Neural progenitor cell (in vitro differentiated cells): Measurements from ENCODE around the gene CREB3L2. TPM values are rescaled to one million over a fixed set of nuclear protein-coding genes. Genes with fewer than 3 reads are reported as not detected.

Source experiments
- DNase-seq: peaks from one replicate; pipeline ENCODE4 v3.0.0-alpha.2; 2016; ENCODE audit warnings: low spot score
- H2AFZ ChIP-seq: fragments of 200-600 bp; sonication (generic); replicated peaks from 2 replicates; pipeline ENCODE4 v1.6.1; 2016; ENCODE audit warnings: antibody characterized with exemption
- H3F3A ChIP-seq: fragments of 200-600 bp; sonication (generic); 2 replicates; pipeline ENCODE4 v1.6.1; 2016; ENCODE audit warnings: antibody characterized with exemption, low read depth
- H3K27ac ChIP-seq: fragments of 200-600 bp; sonication (generic); 2 replicates; pipeline ENCODE4 v1.5.1; 2016; ENCODE audit warnings: mild to moderate bottlenecking
- H3K27me3 ChIP-seq: fragments of 200-600 bp; sonication (generic); 2 replicates; pipeline ENCODE4 v1.6.1; 2016; ENCODE audit warnings: mild to moderate bottlenecking, moderate library complexity
- H3K36me3 ChIP-seq: fragments of 200-600 bp; sonication (generic); 2 replicates; pipeline ENCODE4 v1.5.1; 2016
- H3K4me1 ChIP-seq: fragments of 200-600 bp; sonication (generic); 2 replicates; pipeline ENCODE4 v1.6.1; 2016; ENCODE audit warnings: mixed run types
- H3K4me2 ChIP-seq: fragments of 200-600 bp; sonication (generic); 2 replicates; pipeline ENCODE4 v1.6.1; 2016
- H3K4me3 ChIP-seq: fragments of 200-600 bp; sonication (generic); 2 replicates; pipeline ENCODE4 v1.5.1; 2016
- H3K79me2 ChIP-seq: fragments of 200-600 bp; sonication (generic); 2 replicates; pipeline ENCODE4 v1.6.1; 2016; ENCODE audit warnings: low read depth
- H3K9ac ChIP-seq: fragments of 200-600 bp; sonication (generic); 2 replicates; pipeline ENCODE4 v1.6.1; 2016
- H3K9me3 ChIP-seq: fragments of 200-600 bp; sonication (generic); 2 replicates; pipeline ENCODE4 v1.5.1; 2016; ENCODE audit warnings: low read depth
- H4K20me1 ChIP-seq: fragments of 200-600 bp; sonication (generic); 2 replicates; pipeline ENCODE4 v1.6.1; 2016; ENCODE audit warnings: low read depth
- H3K27ac Mint-ChIP-seq: 3 replicates; pipeline ENCODE4 v1.8.0; 2021; ENCODE audit warnings: mixed read lengths
- H3K27me3 Mint-ChIP-seq: 2 replicates; pipeline ENCODE4 v1.8.0; 2022; ENCODE audit warnings: low read depth, mild to moderate bottlenecking, inconsistent platforms, moderate library complexity, mixed read lengths; ENCODE audit not compliant: insufficient read depth
- H3K36me3 Mint-ChIP-seq: 3 replicates; pipeline ENCODE4 v1.8.0; 2021; ENCODE audit warnings: mixed read lengths
- H3K4me1 Mint-ChIP-seq: 3 replicates; pipeline ENCODE4 v1.8.0; 2021; ENCODE audit warnings: mixed read lengths
- H3K4me3 Mint-ChIP-seq: 3 replicates; pipeline ENCODE4 v1.8.0; 2021; ENCODE audit warnings: mild to moderate bottlenecking, moderate library complexity, mixed read lengths
- H3K9me3 Mint-ChIP-seq: 3 replicates; pipeline ENCODE4 v1.8.0; 2020; ENCODE audit warnings: mixed read lengths
- CTCF ChIP-seq: fragments of 200-600 bp; sonication (generic); IDR thresholded peaks from 2 replicates; pipeline ENCODE4 v1.5.1; 2017; ENCODE audit warnings: antibody characterized with exemption, mild to moderate bottlenecking
- EZH2 ChIP-seq: fragments of 200-600 bp; sonication (generic); IDR thresholded peaks from 2 replicates; pipeline ENCODE4 v1.6.1; 2017; ENCODE audit warnings: antibody characterized with exemption, mild to moderate bottlenecking, moderate library complexity
- EZH2phosphoT487 ChIP-seq: fragments of 200-600 bp; sonication (generic); IDR thresholded peaks from 2 replicates; pipeline ENCODE4 v1.6.1; 2017; ENCODE audit warnings: antibody characterized with exemption
- total RNA-seq: library from RNA; depleted of rRNA; stranded (reverse); fragments of >200 nt; gene quantifications from 2 replicates; pipeline ENCODE4 v1.2.3, GENCODE V29; 2015; ENCODE audit warnings: low replicate concordance

The CREB3L2 gene
- total RNA-seq, 1 donor from 2014 or later: 9.9 TPM

- Mint-ChIP-seq H3K9me3 (no peaks in the 10 kb centered on the region), H3K4me3 (no peak overlapping the region), H3K36me3 (peaks cover 4% of the 10 kb centered on the region), H3K27ac (peak overlapping the region; percentile 93), H3K27me3 (no peaks in the 10 kb centered on the region), H3K4me1 (peaks cover 65% of the 10 kb centered on the region)
- Histone ChIP-seq H3K4me2 (peak overlapping the region; percentile 45), H3F3A (peaks cover 27% of the 10 kb centered on the region), H4K20me1 (peaks cover 13% of the 10 kb centered on the region), H3K27ac (peak overlapping the region; percentile 11), H2AFZ (no peak overlapping the region), H3K4me1 (peaks cover 33% of the 10 kb centered on the region), H3K27me3 (no peaks in the 10 kb centered on the region), H3K9ac (no peak overlapping the region), H3K79me2 (peaks cover 28% of the 10 kb centered on the region), H3K9me3 (no peaks in the 10 kb centered on the region), H3K36me3 (no peaks in the 10 kb centered on the region), H3K4me3 (no peak overlapping the region)
- peak; percentile 61 for DNase-seq
- no peak for TF ChIP-seq CTCF
- no peak for TF ChIP-seq EZH2
- TF ChIP-seq EZH2phosphoT487: no peak
Observed at GRCh38 chr7:137953665-137954470, 48.0 kb downstream of the CREB3L2 start.

GRCh38 chr7:137953043-137953664 lies 48.7 kb downstream of the CREB3L2 start:
- Histone ChIP-seq H3K4me2 (peak overlapping the region; percentile 45), H2AFZ (no peak overlapping the region), H3K27me3 (no peaks in the 10 kb centered on the region), H3K27ac (peak overlapping the region; percentile 11), H3K9me3 (no peaks in the 10 kb centered on the region), H3F3A (peaks cover 27% of the 10 kb centered on the region), H3K4me3 (no peak overlapping the region), H3K36me3 (no peaks in the 10 kb centered on the region), H3K9ac (no peak overlapping the region), H4K20me1 (peaks cover 13% of the 10 kb centered on the region), H3K4me1 (peaks cover 33% of the 10 kb centered on the region), H3K79me2 (peaks cover 28% of the 10 kb centered on the region)
- Mint-ChIP-seq H3K4me1 (peaks cover 58% of the 10 kb centered on the region), H3K27ac (peak overlapping the region; percentile 93), H3K36me3 (peaks cover 3% of the 10 kb centered on the region), H3K4me3 (peak overlapping the region; percentile 13), H3K9me3 (no peaks in the 10 kb centered on the region), H3K27me3 (no peaks in the 10 kb centered on the region)
- peak; percentile 58 for DNase-seq
- TF ChIP-seq EZH2 (no peak), EZH2phosphoT487 (no peak), CTCF (no peak)

- Histone ChIP-seq H3K4me1 (peaks cover 33% of the 10 kb centered on the region), H3K9me3 (no peaks in the 10 kb centered on the region), H3K4me3 (no peak overlapping the region), H3K27me3 (no peaks in the 10 kb centered on the region), H3K79me2 (peaks cover 28% of the 10 kb centered on the region), H3K9ac (no peak overlapping the region), H2AFZ (no peak overlapping the region), H3K36me3 (no peaks in the 10 kb centered on the region), H3K27ac (peak overlapping the region; percentile 11), H4K20me1 (peaks cover 13% of the 10 kb centered on the region), H3K4me2 (peak overlapping the region; percentile 45), H3F3A (peaks cover 27% of the 10 kb centered on the region)
- Mint-ChIP-seq H3K4me1 (peaks cover 53% of the 10 kb centered on the region), H3K36me3 (peaks cover 3% of the 10 kb centered on the region), H3K27me3 (no peaks in the 10 kb centered on the region), H3K27ac (peak overlapping the region; percentile 40), H3K4me3 (no peak overlapping the region), H3K9me3 (no peaks in the 10 kb centered on the region)
- TF ChIP-seq CTCF (no peak), EZH2phosphoT487 (no peak), EZH2 (no peak)
- DNase-seq: no peak
Observed at GRCh38 chr7:137952426-137952805, 49.5 kb downstream of the CREB3L2 start.
